HG03469 (cell line): ENCODE results near the gene LDB2.
"Not testable (repeated sequence)": the region's sequence is repeated elsewhere in the genome, so short reads cannot be mapped to it uniquely, and the experiment has no call there.

ENCODE experiments used
- ATAC-seq: cut with Tn5 transposase; IDR thresholded peaks from one replicate; pipeline ENCODE4 v1.9.1; 2021; ENCODE audit warnings: mild to moderate bottlenecking, moderate library complexity, moderate number of reproducible peaks; ENCODE audit not compliant: unreplicated experiment

LDB2 gene

DNA sequence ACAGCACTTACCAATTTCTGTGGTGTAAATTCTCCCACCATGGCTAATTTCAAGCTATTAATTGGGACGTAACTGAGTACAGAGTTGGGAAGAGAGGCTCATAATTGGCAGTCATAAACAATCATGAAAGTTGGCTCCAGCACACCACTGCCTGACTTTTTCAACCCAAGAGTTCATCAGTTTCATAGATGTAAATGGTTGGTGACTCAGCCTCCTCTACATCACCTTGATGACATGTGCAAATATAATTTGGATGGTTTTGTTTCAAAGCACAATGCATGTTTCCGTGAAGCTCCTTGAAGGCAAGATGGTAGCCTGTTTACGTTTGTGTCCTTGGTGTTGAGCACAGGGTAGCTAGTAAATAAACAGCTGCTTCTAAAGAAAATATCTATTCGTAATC is 235.1 kb downstream of the LDB2 start:
- no peak for ATAC-seq

DNA sequence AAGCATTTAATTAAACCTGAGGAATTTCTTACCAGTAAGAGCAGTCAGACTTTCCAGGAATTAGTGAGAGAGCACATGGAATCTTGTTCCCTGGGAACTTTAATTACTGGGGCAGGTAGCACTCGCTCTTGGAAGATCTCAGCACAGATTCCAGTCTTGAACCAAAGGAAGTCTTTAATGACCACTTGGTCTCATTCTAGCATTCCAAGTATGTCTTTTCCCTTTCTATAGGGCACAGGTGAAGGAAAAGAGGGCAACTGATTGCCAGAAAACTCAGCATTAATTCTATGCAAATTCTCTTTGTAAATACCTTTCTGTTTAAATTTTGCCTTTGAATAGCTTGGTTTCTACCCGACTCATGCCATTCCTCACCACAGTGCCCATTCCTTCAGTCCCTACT is 236.6 kb downstream of the LDB2 start:
- no peak for ATAC-seq

- ATAC-seq = no peak
Observed at GRCh38 chr4:16660656-16661055, 237.8 kb downstream of the LDB2 start.

GRCh38 chr4:16659694-16660093 is 238.8 kb downstream of the LDB2 start:
- no peak for ATAC-seq

GRCh38 chr4:16659079-16659478 is 239.4 kb downstream of the LDB2 start:
- ATAC-seq = no peak

- ATAC-seq = no peak
Observed at GRCh38 chr4:16658183-16658582, 240.3 kb downstream of the LDB2 start.

DNA sequence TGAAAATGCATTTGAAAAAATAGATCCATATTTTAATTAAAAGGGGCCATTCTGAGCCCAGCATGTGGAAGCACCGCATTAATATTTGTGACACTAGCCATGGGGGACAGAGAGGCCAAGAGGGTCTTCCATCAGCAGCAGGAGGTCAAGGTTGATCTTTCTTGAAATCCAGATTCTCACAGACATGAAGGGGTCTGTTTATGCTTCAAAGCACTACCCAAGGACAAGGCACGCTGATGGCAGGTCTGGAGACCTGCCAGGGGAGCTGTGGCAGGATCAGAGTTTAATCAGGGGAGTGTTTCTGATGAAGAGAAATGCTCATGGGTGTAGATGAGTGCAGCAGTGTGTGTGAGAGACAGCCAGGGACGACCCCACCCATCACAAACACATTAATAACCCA is 243.3 kb downstream of the LDB2 start:
- ATAC-seq = no peak

- no peak for ATAC-seq
Observed at GRCh38 chr4:16652732-16653305, 245.6 kb downstream of the LDB2 start.

GRCh38 chr4:16646459-16646858 is 252.0 kb downstream of the LDB2 start:
- ATAC-seq = no peak

- ATAC-seq = no peak
Observed at GRCh38 chr4:16643893-16644292, 254.6 kb downstream of the LDB2 start.

GRCh38 chr4:16642897-16643296 is 255.5 kb downstream of the LDB2 start:
- no peak for ATAC-seq

DNA sequence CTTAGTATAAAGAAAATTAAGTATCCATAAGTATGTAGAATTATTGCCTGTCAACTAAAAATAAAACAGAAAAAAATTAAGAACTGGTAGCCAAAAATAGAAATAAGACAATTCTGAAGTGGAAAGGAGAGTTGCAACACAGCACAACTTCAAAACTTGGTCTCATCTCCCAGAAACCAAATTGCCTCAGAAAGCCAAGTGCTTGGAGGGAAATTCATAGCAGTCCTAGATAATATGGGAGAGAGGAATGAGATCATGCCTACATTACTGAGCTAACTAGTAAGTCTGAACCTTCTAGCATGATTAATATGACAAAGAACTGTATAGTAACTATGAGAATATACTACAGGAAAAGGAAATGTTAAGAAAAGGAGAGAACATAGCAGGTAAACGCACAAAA is 256.5 kb downstream of the LDB2 start:
- no peak for ATAC-seq

DNA sequence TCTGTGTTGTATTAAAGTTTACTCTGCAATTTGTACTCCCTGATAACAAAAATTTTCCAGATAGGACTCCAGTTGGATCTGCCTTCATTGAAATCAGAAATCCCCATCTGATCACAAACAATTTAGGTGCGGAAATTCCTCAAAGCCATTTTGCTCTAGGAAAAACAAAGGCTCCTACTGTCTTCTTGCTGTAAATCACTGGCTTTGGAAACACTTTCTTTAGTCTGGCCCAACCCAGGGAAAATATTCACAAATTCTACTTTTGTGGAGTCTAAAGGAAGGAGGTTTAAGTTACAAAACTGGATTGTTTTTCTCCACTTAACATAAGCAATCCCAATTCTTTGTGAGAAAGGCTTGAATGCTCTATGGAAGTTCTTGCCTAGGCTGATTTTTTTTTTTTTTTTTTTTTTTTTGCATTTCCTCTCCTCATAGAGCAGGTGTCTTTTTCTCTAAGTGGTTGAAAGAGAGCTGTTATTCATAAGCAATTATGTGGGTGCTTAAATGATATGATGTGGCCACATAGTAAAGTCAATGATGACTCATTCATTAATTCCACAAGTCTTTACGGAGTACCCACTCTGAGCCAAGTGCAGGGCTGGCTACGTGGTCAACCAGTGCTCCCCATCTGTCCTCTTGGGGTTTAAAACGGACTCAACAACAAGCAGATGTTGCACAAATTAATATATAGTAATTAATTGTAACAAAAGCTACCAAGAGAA is 261.4 kb downstream of the LDB2 start:
- no peak for ATAC-seq

DNA sequence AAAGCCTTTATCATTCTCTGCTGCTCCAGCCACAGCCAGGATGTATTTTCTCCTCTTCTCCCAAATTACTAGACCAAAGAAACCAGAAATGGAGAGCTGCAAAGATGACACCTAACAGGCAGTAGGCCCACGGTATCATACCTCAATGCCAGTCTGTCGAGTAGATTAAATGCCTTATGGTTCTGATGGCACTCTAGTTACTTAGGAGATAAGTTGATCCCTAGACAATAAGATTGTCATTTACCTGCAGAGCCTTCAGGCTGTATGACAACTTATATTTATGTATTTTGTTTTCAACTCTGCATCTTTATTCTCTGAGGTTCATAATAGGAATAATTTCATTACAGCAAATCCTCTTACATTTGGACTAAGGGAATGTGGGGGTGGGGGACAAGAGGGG is 262.1 kb downstream of the LDB2 start:
- ATAC-seq = no peak

GRCh38 chr4:16629274-16629673 is 269.2 kb downstream of the LDB2 start:
- not testable (repeated sequence) for ATAC-seq

DNA sequence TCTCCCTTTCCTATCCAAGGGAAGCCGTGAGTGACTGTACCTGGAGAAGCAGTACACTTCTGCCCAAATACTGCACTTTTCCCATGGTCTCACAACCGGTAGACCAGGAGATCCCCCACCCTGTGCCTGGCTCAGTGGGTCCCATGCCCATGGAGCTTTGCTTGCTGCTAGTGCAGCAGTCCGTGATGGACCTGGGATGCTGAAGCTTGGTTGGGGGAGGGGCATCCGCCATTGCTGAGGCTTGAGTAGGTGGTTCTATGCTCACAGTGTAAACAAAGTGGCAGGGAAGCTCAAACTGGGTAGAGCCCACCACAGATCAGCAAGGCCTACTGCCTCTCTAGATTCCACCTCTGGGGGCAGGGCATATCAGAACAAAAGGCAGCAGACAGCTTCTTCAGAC is 269.6 kb downstream of the LDB2 start:
- not testable (repeated sequence) for ATAC-seq

GRCh38 chr4:16627999-16628398 is 270.4 kb downstream of the LDB2 start:
- ATAC-seq = no peak

- no peak for ATAC-seq
Observed at GRCh38 chr4:16626945-16627344, 271.5 kb downstream of the LDB2 start.

- ATAC-seq = no peak
Observed at GRCh38 chr4:16622826-16623225, 275.6 kb downstream of the LDB2 start.

DNA sequence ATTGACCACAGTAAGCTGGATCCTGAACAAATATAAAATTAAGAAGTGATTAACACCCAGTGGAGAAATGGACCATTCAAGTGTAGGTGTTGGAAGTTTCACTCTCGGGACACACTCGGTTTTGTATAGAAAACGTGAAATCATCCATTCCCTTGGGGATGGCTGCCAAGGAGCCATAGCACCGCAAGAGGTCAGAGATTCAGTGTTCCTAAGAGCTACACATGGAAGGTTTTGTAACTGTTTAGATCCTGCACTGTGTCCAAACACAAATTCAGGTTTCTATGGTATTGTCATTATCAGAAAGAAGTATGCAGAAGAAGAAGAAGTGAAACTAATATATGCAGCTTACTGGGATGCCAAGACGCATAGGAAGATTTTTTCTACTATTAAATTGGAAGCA is 281.0 kb downstream of the LDB2 start:
- ATAC-seq = no peak

DNA sequence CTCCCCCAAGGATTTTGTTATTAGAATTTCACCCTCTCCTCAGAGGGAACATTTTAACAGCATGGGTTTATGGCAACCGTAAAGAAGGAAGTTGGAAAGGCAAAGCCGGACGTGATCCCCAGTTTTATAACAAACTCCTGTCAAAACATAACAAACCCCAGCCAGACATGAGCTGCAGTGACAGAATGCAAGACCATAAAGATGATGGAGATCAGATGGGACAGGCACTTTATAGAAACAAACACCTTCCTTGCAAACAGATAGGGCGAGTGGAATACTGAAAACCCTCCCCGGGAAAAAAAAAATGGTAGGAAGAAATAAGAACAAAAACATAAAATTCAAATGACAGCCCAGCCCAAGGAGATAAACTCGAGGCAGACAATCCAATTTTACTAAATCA is 281.4 kb downstream of the LDB2 start:
- no peak for ATAC-seq

- ATAC-seq = no peak
Observed at GRCh38 chr4:16609170-16609758, 289.2 kb downstream of the LDB2 start.
